ENCODE data around the gene ZFP30.

ZFP30 gene

DNA sequence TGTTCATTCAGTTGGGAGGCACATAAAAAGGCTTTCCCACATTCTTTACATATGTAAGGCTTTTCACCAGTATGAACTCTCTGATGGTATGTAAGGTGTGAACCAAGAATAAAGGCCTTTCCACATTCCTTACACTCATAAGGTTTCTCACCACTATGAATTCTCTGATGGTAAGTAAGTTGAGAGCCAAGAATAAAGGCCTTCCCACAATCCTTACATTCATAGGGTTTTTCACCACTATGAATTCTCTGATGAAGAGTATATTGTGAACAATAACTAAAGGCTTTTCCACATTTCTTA lies 89.9 kb downstream of the ZFP30 start:
- Histone ChIP-seq H3K36me3 (ENCODE audit: control insufficient read depth, insufficient read depth, low read length) (peaks cover 35% of the 10 kb centered on the region), H3K9me3 (ENCODE audit: control insufficient read depth, low read length) (peaks cover 30% of the 10 kb centered on the region)
- TF ChIP-seq, protein P1, sequence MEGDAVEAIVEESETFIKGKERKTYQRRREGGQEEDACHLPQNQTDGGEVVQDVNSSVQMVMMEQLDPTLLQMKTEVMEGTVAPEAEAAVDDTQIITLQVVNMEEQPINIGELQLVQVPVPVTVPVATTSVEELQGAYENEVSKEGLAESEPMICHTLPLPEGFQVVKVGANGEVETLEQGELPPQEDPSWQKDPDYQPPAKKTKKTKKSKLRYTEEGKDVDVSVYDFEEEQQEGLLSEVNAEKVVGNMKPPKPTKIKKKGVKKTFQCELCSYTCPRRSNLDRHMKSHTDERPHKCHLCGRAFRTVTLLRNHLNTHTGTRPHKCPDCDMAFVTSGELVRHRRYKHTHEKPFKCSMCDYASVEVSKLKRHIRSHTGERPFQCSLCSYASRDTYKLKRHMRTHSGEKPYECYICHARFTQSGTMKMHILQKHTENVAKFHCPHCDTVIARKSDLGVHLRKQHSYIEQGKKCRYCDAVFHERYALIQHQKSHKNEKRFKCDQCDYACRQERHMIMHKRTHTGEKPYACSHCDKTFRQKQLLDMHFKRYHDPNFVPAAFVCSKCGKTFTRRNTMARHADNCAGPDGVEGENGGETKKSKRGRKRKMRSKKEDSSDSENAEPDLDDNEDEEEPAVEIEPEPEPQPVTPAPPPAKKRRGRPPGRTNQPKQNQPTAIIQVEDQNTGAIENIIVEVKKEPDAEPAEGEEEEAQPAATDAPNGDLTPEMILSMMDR (IDR thresholded peaks at IDR 0.05), result no peak

DNA sequence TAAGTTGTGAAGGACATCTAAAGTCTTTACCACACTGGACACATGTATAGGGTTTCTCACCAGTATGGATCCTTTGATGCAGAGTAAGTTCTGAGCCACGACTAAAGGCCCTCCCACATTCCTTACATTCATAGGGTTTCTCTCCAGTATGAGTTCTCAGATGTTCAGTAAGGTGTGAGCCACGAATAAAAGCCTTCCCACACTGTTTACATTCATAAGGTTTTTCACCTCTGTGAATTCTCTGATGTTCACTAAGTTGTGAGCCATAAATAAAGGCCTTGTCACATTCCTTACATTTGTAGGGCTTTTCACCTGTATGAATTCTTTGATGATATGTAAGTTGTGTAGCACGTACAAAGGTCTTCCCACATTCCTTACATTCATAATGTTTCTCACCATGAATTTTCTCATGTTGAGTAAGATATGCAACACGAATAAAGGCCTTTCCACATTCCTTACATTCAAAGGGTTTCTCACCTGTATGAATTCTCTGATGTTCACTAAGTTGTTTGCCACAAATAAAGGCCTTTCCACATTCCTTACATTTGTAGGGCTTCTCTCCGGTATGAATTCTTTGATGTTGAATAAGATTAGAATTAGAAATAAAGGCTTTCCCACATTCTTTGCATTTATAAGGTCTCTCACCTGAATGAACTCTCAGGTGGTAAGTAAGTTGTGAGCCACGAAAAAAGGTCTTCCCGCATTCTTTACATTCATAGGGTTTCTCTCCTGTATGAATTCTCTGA lies 90.5 kb downstream of the ZFP30 start:
- H3K79me2 ChIP-seq, result no peaks in the 10 kb centered on the region
- TF ChIP-seq, protein P1 (IDR thresholded peaks at IDR 0.05), result no peak
- no peaks in the 10 kb centered on the region for H3K27me3 ChIP-seq (ENCODE audit: control insufficient read depth, insufficient read depth, low read length)
- H3K27ac ChIP-seq, result no peak overlapping the region
- no peak overlapping the region for H3K4me3 ChIP-seq (ENCODE audit: low read depth, low read length)
- no peak overlapping the region for H3K9ac ChIP-seq
- no peak overlapping the region for H3K4me2 ChIP-seq (ENCODE audit: low read length)
- no peaks in the 10 kb centered on the region for H3K4me1 ChIP-seq
- peaks cover 36% of the 10 kb centered on the region for H3K36me3 ChIP-seq (ENCODE audit: control insufficient read depth, insufficient read depth, low read length)
- H2AFZ ChIP-seq, result no peak overlapping the region
- peaks cover 30% of the 10 kb centered on the region for H3K9me3 ChIP-seq (ENCODE audit: control insufficient read depth, low read length)

More for the DNA sequence above, 89.9 kb downstream of the ZFP30 start:
- Histone ChIP-seq H3K4me2 (ENCODE audit: low read length) (no peak overlapping the region), H3K79me2 (no peaks in the 10 kb centered on the region), H3K4me3 (ENCODE audit: low read depth, low read length) (no peak overlapping the region), H3K27ac (no peak overlapping the region), H2AFZ (no peak overlapping the region), H3K27me3 (ENCODE audit: control insufficient read depth, insufficient read depth, low read length) (no peaks in the 10 kb centered on the region), H3K9ac (no peak overlapping the region), H3K4me1 (no peaks in the 10 kb centered on the region)
